GM10266 (cell line): ENCODE data around the gene KCNIP2.

Experiments used
- DNase-seq: peaks from one replicate; pipeline ENCODE4 v3.0.0; 2012; ENCODE audit errors: extremely low spot score
- TF ChIP-seq, protein P1 (sequence below): IDR thresholded peaks from 2 replicates; pipeline ENCODE4 v1.5.1; 2012; ENCODE audit warnings: mild to moderate bottlenecking, low read depth; ENCODE audit not compliant: control insufficient read depth, insufficient read depth; ENCODE audit errors: missing control alignments

Gene KCNIP2

DNA sequence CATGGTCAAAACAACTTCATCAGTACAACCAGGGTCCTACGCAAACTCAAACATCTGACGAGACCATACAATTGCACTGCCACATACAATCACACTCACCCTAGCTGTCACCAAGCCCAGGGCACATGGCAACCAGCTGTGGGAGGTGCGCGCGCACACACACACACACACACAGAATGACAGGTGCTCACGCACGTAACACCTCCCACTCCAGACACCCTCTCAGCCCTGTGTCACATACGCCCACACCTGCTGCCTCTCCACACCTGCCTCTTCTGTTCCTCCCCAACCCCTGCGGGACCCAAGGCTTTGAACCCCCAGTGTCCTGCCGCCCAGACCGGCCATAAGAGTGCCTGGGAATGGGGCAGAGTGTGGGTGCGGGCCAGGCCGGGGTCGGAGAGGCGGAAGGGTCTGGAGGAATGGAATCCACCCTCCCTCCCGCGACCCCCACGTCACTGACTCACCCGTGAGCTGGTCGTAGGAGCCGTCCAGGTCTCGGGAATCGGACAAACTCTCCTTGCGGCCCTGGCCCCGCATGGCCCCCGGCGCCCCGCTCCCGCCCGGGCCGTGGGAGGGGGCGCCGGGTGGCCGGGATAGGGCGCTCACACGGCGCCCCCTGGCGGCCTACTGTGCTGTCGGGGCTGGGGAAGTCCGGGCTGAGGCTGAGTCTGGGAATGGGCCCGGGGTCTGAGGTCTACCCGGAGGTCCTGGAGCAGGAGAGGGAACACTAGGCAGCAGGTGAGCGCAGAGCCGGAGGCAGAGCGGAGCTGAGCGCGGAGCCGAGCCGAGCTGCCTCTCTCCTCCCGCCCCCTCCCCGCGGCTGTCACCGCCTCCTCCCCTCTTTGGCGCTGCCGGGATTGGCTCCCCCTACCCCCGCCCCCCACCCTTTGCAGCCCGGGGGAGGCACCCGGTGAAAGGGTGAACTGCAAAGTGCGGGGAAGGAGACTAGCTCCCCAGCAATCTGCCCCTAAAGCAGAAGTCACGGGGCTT is at the start of gene KCNIP2:
Gene KCNIP2, minus strand, starts transcription at position 769 of the 990 bp plus-strand sequence. Its CDS starts 232 bp downstream, at position 537.
- TF ChIP-seq, protein P1, sequence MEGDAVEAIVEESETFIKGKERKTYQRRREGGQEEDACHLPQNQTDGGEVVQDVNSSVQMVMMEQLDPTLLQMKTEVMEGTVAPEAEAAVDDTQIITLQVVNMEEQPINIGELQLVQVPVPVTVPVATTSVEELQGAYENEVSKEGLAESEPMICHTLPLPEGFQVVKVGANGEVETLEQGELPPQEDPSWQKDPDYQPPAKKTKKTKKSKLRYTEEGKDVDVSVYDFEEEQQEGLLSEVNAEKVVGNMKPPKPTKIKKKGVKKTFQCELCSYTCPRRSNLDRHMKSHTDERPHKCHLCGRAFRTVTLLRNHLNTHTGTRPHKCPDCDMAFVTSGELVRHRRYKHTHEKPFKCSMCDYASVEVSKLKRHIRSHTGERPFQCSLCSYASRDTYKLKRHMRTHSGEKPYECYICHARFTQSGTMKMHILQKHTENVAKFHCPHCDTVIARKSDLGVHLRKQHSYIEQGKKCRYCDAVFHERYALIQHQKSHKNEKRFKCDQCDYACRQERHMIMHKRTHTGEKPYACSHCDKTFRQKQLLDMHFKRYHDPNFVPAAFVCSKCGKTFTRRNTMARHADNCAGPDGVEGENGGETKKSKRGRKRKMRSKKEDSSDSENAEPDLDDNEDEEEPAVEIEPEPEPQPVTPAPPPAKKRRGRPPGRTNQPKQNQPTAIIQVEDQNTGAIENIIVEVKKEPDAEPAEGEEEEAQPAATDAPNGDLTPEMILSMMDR = peak; percentile 71
- peak; percentile 84 for DNase-seq

DNA sequence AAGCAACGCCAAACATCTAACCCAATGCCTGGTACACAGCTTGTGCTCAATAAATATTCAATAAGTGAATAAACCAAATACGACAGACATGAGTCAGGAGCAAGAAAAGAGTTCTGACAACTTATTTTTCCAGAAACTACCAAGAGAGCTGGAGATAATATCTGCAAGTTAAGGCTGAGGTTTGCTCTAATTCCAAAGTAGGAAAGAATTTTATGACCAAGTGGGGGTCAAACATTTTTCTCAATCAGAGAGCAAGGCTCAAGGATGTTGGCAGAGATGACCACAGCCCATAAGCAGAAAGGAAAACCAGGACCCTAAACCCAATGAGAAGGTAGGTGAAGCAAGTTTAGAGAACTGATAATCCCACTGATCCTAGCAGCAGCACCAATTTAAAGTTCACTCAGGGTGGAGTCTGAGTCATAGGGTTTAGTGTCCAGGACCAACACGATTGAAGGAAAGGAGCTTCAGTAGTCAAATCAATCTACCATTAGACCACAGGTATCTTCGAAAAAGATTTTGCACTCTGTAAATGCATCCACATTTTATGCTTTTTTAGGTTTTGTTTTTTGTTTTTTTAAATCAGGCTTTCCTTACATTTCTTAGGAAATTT is 49.3 kb upstream of the KCNIP2 start:
- TF ChIP-seq, protein P1 = no peak

DNA sequence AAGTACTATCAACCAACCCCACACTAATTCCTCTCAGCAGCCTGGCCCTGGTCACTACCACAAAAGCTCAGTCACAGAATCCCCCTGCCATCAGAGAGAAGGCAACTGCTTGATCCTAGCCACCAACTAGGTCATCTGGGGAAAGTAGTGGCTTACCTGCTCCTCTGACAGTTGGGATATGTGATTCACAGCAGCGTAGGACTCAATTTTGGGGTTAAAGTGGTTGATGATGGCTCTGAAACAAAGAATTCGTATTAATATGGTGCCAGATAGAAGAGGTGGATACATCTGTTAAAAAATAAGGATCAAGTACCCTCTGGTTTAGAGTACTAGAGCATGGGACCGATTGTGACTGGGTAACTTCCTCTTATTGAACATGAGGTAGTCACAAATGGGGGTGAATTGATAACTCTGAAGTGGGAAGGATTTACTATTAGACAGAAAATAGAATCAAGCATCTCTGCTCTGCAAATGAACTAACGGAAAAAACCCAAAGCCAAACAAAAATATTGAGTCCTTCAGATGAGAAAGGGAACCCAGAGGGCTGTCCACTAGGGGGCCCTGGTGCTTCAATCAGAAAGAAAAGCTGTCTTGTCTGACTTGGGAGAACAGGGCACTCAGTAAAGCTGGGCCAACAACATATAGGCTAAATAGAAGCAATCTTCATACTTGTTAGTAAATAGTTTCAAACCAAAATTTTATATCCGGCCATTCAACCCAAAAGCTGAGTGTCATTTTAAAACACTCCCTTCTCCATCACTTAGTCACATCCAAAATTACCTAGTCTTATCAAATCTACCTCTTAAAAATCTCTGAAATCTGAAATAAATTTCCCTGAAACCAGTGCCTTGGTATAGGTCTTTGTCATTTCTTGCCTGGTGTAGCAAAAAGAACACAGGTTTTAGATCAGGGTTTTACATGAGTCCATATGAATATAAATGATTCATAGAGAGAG is 45.9 kb upstream of the KCNIP2 start:
- DNase-seq = peak; percentile 66
- TF ChIP-seq, protein P1 = peak; percentile 81

More for the DNA sequence above, 49.3 kb upstream of the KCNIP2 start:
- no peak for DNase-seq

DNA sequence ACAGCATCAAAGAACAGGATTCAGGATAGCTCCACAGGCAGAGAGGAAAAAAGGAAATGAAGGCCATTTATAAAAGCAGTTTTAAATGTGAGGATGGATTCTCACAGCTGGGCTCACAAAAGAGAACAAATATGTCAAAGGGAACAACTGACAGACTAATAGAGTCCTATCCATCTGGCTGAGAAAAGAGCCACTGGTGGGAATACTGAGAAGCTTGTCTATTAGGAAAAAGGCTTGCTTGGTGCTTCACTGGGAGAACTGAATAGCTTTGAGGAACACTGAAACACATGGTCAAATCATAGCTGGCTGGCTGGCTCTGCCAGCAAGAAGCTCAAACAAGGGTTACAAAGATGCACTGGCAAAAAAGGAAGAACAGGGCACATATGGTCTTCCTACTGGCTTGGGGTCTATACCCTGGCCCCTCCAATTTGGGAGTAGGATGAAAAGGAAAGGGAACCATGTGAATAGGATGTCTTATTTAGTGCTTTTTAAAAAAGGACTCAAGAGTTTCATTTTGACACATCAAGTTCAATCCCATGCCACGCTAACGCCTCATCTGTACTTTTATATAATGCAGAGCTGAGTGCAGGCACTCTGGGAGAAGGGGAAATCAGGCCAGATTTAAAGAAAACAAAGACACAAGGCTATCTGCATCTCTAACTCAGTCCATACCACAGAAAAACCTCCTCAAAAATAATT is 44.8 kb upstream of the KCNIP2 start:
- DNase-seq = no peak
- TF ChIP-seq, protein P1 = no peak

DNA sequence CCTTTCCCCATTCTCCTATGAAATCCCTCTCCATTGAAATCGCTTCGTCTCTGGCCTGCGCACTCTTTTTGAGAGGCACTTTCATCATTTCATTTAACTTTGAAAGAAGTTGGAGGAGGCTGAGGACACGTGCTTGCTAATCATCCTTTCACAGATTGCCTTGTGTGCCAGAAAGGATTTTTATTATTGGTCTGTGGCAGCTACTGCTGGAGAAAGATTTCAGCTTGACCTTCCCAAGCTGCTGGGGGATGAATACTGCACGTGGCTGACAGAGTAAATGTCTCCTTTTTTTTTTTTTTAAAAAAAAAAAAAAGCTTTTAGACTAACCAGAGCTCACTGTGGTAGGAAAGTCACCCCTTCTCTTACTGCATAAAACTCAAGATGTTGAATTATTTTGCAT is 44.2 kb upstream of the KCNIP2 start:
- TF ChIP-seq, protein P1 = no peak
- no peak for DNase-seq
